ENCODE data around the gene PDE4B. TPM values are rescaled to one million over a fixed set of nuclear protein-coding genes. Genes with fewer than 3 reads are reported as not detected.

PDE4B gene
- total and polyA plus RNA-seq, 2 donors from 2014 or later: 2.0 to 8.7 TPM

DNA sequence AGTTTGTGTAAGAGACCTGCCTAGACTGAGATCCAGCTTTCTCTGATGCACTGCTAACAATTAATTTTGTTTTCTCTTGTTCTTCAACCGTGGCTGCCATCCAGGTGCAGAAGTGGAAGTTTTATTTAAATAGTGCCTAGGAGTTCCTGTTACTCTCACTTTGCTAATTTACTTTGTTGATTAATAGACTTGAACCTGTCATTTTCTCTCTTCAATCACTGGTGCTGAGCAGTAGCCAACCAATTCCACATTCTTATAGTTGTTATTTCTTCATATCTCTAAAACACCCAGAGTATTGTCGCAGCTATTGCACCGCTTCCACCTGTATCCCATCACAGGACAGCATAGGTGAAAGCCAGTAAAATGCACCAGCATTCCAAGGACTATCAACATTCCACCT, 157.2 kb downstream of the PDE4B start:
- H3K36me3 ChIP-seq (ENCODE audit: control insufficient read depth in 2 of 3, insufficient read depth in 3 of 3, low read length in 3 of 3): no peaks in the 10 kb centered on the region
- H3K27me3 ChIP-seq (ENCODE audit: control insufficient read depth, insufficient read depth, low read length): no peaks in the 10 kb centered on the region
- H3K4me1 ChIP-seq (ENCODE audit: control insufficient read depth in 2 of 3, insufficient read depth in 2 of 3, low read depth in 1 of 3, low read length in 3 of 3): no peaks in the 10 kb centered on the region
- DNase-seq (no peak), FAIRE-seq (no peak)
- intact Hi-C loops (cut with DNase I): no loop called here
- TF ChIP-seq, protein P1, sequence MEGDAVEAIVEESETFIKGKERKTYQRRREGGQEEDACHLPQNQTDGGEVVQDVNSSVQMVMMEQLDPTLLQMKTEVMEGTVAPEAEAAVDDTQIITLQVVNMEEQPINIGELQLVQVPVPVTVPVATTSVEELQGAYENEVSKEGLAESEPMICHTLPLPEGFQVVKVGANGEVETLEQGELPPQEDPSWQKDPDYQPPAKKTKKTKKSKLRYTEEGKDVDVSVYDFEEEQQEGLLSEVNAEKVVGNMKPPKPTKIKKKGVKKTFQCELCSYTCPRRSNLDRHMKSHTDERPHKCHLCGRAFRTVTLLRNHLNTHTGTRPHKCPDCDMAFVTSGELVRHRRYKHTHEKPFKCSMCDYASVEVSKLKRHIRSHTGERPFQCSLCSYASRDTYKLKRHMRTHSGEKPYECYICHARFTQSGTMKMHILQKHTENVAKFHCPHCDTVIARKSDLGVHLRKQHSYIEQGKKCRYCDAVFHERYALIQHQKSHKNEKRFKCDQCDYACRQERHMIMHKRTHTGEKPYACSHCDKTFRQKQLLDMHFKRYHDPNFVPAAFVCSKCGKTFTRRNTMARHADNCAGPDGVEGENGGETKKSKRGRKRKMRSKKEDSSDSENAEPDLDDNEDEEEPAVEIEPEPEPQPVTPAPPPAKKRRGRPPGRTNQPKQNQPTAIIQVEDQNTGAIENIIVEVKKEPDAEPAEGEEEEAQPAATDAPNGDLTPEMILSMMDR (IDR thresholded peaks at IDR 0.05; ENCODE audit: borderline replicate concordance, extremely low read depth, insufficient read depth): no peak
- no peak overlapping the region for H3K27ac ChIP-seq (ENCODE audit: low read depth in 2 of 2, low read length in 2 of 2)
- H3K9ac ChIP-seq (ENCODE audit: low read length in 3 of 3): no peak overlapping the region
- no peak overlapping the region for H3K4me3 ChIP-seq (ENCODE audit: low read length in 3 of 3)
- H3K9me3 ChIP-seq (ENCODE audit: control insufficient read depth in 2 of 3, insufficient read depth in 1 of 3, low read length in 3 of 3): no peaks in the 10 kb centered on the region

DNA sequence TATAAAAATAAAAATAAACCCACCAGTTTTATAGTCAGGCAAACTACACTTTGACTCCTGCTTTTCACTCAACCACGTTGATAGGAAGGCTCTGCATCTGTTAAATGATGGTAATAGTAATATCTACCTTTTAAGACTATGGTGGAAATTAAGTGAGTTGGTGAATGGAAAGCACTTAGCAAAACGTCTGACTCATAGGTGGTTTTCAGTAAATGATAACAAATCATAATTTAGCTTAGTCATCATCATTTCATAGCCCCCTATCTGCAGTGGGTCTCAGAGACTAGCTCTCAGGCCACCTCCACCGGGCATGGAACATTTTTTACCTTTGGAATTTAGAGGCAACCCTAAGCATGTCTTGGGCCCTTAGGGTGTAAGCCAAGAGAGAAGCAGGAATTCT, 160.0 kb downstream of the PDE4B start:
- DNase-seq (no peak), FAIRE-seq (no peak)
- Histone ChIP-seq H3K9me3 (ENCODE audit: control insufficient read depth in 2 of 3, insufficient read depth in 1 of 3, low read length in 3 of 3) (no peaks in the 10 kb centered on the region), H3K36me3 (ENCODE audit: control insufficient read depth in 2 of 3, insufficient read depth in 3 of 3, low read length in 3 of 3) (no peaks in the 10 kb centered on the region), H3K9ac (ENCODE audit: low read length in 3 of 3) (no peak overlapping the region), H3K27ac (ENCODE audit: low read depth in 2 of 2, low read length in 2 of 2) (no peak overlapping the region), H3K4me3 (ENCODE audit: low read length in 3 of 3) (no peak overlapping the region), H3K4me1 (ENCODE audit: control insufficient read depth in 2 of 3, insufficient read depth in 2 of 3, low read depth in 1 of 3, low read length in 3 of 3) (no peaks in the 10 kb centered on the region), H3K27me3 (ENCODE audit: control insufficient read depth, insufficient read depth, low read length) (no peaks in the 10 kb centered on the region)
- intact Hi-C loops (cut with DNase I): no loop called here
- TF ChIP-seq, protein P1 (IDR thresholded peaks at IDR 0.05; ENCODE audit: borderline replicate concordance, extremely low read depth, insufficient read depth): no peak

DNA sequence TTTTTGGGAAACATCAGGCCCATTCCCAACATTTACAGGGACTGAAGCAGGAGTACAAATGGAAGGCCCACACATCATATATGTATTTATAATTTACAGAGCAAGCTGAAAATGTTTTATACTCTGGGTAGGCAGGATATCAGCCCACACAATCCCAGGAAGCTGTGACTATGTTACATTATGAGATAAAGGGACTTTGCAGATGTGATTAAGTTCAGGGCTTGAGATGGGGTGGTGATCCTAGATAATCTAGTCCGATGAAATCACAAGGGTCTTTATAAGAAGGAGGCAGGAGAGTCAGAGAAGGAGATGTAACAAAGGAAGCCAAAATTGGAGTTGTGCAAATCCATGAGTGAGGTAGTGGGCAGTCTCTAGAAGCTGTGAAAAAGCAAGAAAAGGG, 160.5 kb downstream of the PDE4B start:
- FAIRE-seq (no peak), DNase-seq (no peak)
- Histone ChIP-seq H3K36me3 (ENCODE audit: control insufficient read depth in 2 of 3, insufficient read depth in 3 of 3, low read length in 3 of 3) (no peaks in the 10 kb centered on the region), H3K9me3 (ENCODE audit: control insufficient read depth in 2 of 3, insufficient read depth in 1 of 3, low read length in 3 of 3) (no peaks in the 10 kb centered on the region), H3K9ac (ENCODE audit: low read length in 3 of 3) (no peak overlapping the region), H3K4me1 (ENCODE audit: control insufficient read depth in 2 of 3, insufficient read depth in 2 of 3, low read depth in 1 of 3, low read length in 3 of 3) (no peaks in the 10 kb centered on the region), H3K27me3 (ENCODE audit: control insufficient read depth, insufficient read depth, low read length) (no peaks in the 10 kb centered on the region), H3K27ac (ENCODE audit: low read depth in 2 of 2, low read length in 2 of 2) (no peak overlapping the region), H3K4me3 (ENCODE audit: low read length in 3 of 3) (no peak overlapping the region)
- TF ChIP-seq, protein P1 (IDR thresholded peaks at IDR 0.05; ENCODE audit: borderline replicate concordance, extremely low read depth, insufficient read depth): no peak
- intact Hi-C loops (cut with DNase I): no loop called here

DNA sequence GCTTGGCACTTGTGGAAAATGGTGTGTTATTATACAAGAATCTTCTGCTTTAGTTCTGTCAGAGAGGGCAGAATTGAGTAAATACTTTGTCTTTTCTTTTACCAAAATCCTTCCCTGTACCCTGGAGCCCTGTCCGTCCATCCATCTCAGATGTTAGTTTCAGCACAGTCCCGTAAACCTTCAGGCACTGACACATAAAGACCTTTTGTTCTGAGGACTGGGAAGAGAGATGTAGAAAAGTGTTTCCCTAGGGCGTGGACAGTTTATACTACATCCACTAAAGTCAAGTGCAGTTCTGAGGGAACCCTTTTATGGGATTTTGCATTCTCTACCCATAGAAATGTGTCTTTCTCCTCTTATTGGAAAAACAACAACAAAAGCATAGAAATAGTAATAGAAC, 162.4 kb downstream of the PDE4B start:
- H3K27me3 ChIP-seq (ENCODE audit: control insufficient read depth, insufficient read depth, low read length): no peaks in the 10 kb centered on the region
- intact Hi-C loops (cut with DNase I): loop anchor here (5.0 kb wide), 1 partner anchor 492 kb away; no protein-coding TSS in a partner anchor
- H3K9ac ChIP-seq (ENCODE audit: low read length in 3 of 3): no peak overlapping the region
- no peaks in the 10 kb centered on the region for H3K36me3 ChIP-seq (ENCODE audit: control insufficient read depth in 2 of 3, insufficient read depth in 3 of 3, low read length in 3 of 3)
- H3K4me1 ChIP-seq (ENCODE audit: control insufficient read depth in 2 of 3, insufficient read depth in 2 of 3, low read depth in 1 of 3, low read length in 3 of 3): no peaks in the 10 kb centered on the region
- H3K9me3 ChIP-seq (ENCODE audit: control insufficient read depth in 2 of 3, insufficient read depth in 1 of 3, low read length in 3 of 3): no peaks in the 10 kb centered on the region
- TF ChIP-seq, protein P1 (IDR thresholded peaks at IDR 0.05; ENCODE audit: borderline replicate concordance, extremely low read depth, insufficient read depth): no peak
- FAIRE-seq: no peak
- no peak overlapping the region for H3K27ac ChIP-seq (ENCODE audit: low read depth in 2 of 2, low read length in 2 of 2)
- no peak overlapping the region for H3K4me3 ChIP-seq (ENCODE audit: low read length in 3 of 3)
- no peak for DNase-seq

All from kidney (tissue), 14 donors.